Measurements from ENCODE around the gene PDCD7. TPM values are rescaled to one million over a fixed set of nuclear protein-coding genes. Genes with fewer than 3 reads are reported as not detected.

Gene PDCD7
- total and polyA plus RNA-seq, 2 of the 4 experiments (the other 2 are of a cell fraction): 4.7 to 12.3 TPM

DNA sequence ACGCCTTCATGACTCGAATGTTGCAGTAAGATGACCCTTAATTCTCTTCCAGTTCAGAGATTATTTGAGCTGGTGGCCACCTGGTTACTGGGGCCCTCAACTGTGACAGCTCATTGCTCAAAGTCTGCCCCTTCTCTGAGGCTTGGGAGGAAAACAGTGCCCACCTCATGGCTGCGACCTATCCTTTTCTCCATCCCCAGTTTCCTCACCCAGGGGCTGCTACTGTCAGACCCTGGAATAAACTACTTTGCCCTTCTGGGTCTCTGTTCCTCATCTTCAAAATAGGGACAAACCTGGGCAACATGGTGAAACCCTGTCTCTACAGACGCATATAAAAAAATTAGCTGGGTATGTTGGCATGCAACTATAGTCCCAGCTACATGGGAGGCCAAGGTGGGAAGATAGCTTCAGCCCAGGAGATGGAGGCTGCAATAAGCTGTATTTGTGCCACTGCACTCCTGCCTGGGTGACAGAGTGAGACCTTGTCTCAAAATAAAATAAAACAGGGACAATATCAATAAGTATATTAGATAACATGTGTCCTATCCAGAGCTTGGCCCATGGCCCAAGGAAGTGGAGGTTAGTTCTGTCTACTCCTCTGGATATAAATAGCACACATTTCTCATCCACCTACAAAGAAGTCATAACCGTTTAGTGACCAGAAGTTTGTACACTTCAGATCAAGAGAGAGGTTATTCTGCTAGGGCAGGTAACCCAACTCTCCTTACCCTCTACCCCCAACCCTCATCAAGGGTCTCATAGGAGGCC is 63.6 kb downstream of the PDCD7 start:
- Histone ChIP-seq H2BK5ac (ENCODE audit: low read depth, low read length, poor library complexity, severe bottlenecking) (peak overlapping the region; percentile 79), H4K20me1 (ENCODE audit: insufficient read depth, low read length) (peaks cover 9% of the 10 kb centered on the region), H3K18ac (ENCODE audit: low read depth, low read length) (peak overlapping the region; percentile 61), H3K4me3 (ENCODE audit: insufficient read depth, low read depth, low read length) (no peak overlapping the region), H2BK15ac (ENCODE audit: low read depth, low read length) (peak overlapping the region; percentile 75; the same call in 1 of the 3 replicates), H2AK5ac (ENCODE audit: low read depth, low read length) (peak overlapping the region; percentile 85), H3K79me1 (ENCODE audit: low read depth in 1 of 2, low read length in 2 of 2) (no peaks in the 10 kb centered on the region), H2AK9ac (replicated peaks; ENCODE audit: low read depth, low read length, poor library complexity) (no peak overlapping the region), H4K5ac (ENCODE audit: low read depth, low read length) (peak overlapping the region; percentile 51), H4K91ac (ENCODE audit: insufficient read depth, low read depth, low read length) (peak overlapping the region; percentile 73), H2AFZ (replicated peaks; ENCODE audit: low read length, poor library complexity) (no peak overlapping the region), H3K9me1 (ENCODE audit: insufficient read depth, low read length) (peaks cover 37% of the 10 kb centered on the region), H3K9ac (ENCODE audit: low read depth, low read length) (no peak overlapping the region), H3K9me3 (ENCODE audit: control insufficient read depth, insufficient read depth, low read length) (no peaks in the 10 kb centered on the region), H3K23ac (ENCODE audit: low read depth, low read length) (peak overlapping the region; percentile 59), H2BK120ac (ENCODE audit: low read depth, low read length) (peak overlapping the region; percentile 82), H4K8ac (ENCODE audit: low read depth in 2 of 2, low read length in 2 of 2) (peak overlapping the region in 1 of 2 experiments; percentile 65; a peak in 1 of 4 replicates), H2BK20ac (ENCODE audit: low read depth, low read length) (peak overlapping the region; percentile 84), H3K4ac (ENCODE audit: low read depth, low read length) (peak overlapping the region; percentile 78), H3K56ac (ENCODE audit: extremely low read depth, insufficient read depth, low read length) (no peak overlapping the region), H3K14ac (replicated peaks; ENCODE audit: low read depth, low read length) (peak overlapping the region; percentile 69), H3K4me2 (ENCODE audit: low read depth, low read length) (no peak overlapping the region), H3K36me3 (ENCODE audit: control insufficient read depth, insufficient read depth, low read length) (no peaks in the 10 kb centered on the region), H3K27ac (ENCODE audit: insufficient read depth, low read length) (peak overlapping the region; percentile 82; the same call in 1 of the 2 replicates), H3K4me1 (ENCODE audit: control insufficient read depth, insufficient read depth, low read length) (peaks cover 42% of the 10 kb centered on the region), H3K27me3 (ENCODE audit: control insufficient read depth, insufficient read depth, low read length) (peaks cover 16% of the 10 kb centered on the region)
- DNase-seq (no peak), ATAC-seq (ENCODE audit: low read depth) (no peak)
- ChIA-PET POLR2A (ENCODE audit: unreplicated experiment) (interaction anchor here (0.5 kb wide), 1 partner anchor 269 kb away, joined by 3 read pairs; no protein-coding TSS in a partner anchor), CTCF (interaction anchor here (1.2 to 2.2 kb wide), 4 partner anchors 13 to 36 kb away, joined by 4 to 8 read pairs (median 6); no protein-coding TSS in a partner anchor)
- dilution Hi-C loops (cut with HindIII; ENCODE audit: low sequenced_read_pairs, unreplicated experiment) (no loop called here), in situ Hi-C loops (cut with MboI; ENCODE audit: low sequenced_read_pairs) (no loop called here), intact Hi-C loops (cut with micrococcal nuclease) (no loop called here)
- no TSS peak for BruUV-seq (replicated peaks)
- WGBS, 2 experiments (ENCODE audit: extremely low coverage in 2 of 2, insufficient read length in 1 of 2): no CpG with 5 or more reads among the region's 5 CpGs
- TF ChIP-seq, protein P1, sequence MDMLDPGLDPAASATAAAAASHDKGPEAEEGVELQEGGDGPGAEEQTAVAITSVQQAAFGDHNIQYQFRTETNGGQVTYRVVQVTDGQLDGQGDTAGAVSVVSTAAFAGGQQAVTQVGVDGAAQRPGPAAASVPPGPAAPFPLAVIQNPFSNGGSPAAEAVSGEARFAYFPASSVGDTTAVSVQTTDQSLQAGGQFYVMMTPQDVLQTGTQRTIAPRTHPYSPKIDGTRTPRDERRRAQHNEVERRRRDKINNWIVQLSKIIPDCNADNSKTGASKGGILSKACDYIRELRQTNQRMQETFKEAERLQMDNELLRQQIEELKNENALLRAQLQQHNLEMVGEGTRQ (IDR thresholded peaks at IDR 0.05; ENCODE audit: low read depth, low read length): no peak
- TF ChIP-seq MAZ (IDR thresholded peaks at IDR 0.05; ENCODE audit: borderline replicate concordance, low read depth, low read length): no peak
- TF ChIP-seq, protein P2, sequence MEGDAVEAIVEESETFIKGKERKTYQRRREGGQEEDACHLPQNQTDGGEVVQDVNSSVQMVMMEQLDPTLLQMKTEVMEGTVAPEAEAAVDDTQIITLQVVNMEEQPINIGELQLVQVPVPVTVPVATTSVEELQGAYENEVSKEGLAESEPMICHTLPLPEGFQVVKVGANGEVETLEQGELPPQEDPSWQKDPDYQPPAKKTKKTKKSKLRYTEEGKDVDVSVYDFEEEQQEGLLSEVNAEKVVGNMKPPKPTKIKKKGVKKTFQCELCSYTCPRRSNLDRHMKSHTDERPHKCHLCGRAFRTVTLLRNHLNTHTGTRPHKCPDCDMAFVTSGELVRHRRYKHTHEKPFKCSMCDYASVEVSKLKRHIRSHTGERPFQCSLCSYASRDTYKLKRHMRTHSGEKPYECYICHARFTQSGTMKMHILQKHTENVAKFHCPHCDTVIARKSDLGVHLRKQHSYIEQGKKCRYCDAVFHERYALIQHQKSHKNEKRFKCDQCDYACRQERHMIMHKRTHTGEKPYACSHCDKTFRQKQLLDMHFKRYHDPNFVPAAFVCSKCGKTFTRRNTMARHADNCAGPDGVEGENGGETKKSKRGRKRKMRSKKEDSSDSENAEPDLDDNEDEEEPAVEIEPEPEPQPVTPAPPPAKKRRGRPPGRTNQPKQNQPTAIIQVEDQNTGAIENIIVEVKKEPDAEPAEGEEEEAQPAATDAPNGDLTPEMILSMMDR (conservative IDR thresholded peaks at IDR 0.05; ENCODE audit: low read depth, low read length): no peak
- TF ChIP-seq MAFK (IDR thresholded peaks at IDR 0.05; ENCODE audit: low read depth, low read length): no peak
- no peak for TF ChIP-seq RFX5 (IDR thresholded peaks at IDR 0.05; ENCODE audit: low read depth, low read length)
- no peak for TF ChIP-seq NFE2L2 (IDR thresholded peaks at IDR 0.05; ENCODE audit: low read depth, low read length)
- TF ChIP-seq RCOR1 (IDR thresholded peaks at IDR 0.05; ENCODE audit: insufficient replicate concordance, low read length): no peak
- TF ChIP-seq, protein P3, sequence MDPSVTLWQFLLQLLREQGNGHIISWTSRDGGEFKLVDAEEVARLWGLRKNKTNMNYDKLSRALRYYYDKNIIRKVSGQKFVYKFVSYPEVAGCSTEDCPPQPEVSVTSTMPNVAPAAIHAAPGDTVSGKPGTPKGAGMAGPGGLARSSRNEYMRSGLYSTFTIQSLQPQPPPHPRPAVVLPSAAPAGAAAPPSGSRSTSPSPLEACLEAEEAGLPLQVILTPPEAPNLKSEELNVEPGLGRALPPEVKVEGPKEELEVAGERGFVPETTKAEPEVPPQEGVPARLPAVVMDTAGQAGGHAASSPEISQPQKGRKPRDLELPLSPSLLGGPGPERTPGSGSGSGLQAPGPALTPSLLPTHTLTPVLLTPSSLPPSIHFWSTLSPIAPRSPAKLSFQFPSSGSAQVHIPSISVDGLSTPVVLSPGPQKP (IDR thresholded peaks at IDR 0.05; ENCODE audit: borderline replicate concordance, low read depth, low read length): no peak
- TF ChIP-seq CEBPB (IDR thresholded peaks at IDR 0.05; ENCODE audit: low read depth, low read length): no peak
- TF ChIP-seq FOS (IDR thresholded peaks at IDR 0.05; ENCODE audit: low read depth, low read length): no peak
- TF ChIP-seq POLR2A (IDR thresholded peaks at IDR 0.05; ENCODE audit: low read depth, low read length): no peak
- no peak for TF ChIP-seq RAD21 (IDR thresholded peaks at IDR 0.05; ENCODE audit: low read length)
- no peak for TF ChIP-seq BHLHE40 (IDR thresholded peaks at IDR 0.05; ENCODE audit: low read depth, low read length)
- TF ChIP-seq CHD1 (IDR thresholded peaks at IDR 0.05; ENCODE audit: low read depth, low read length): no peak
- TF ChIP-seq SMC3 (IDR thresholded peaks at IDR 0.05; ENCODE audit: low read depth, low read length): no peak
